Left renal pelvis (tissue), 4 donors: Measurements from ENCODE around the gene COL9A2. TPM values are rescaled to one million over a fixed set of nuclear protein-coding genes. Genes with fewer than 3 reads are reported as not detected.
"Not testable (repeated sequence)": the region's sequence is repeated elsewhere in the genome, so short reads cannot be mapped to it uniquely, and the experiment has no call there.

Experiments used
- DNase-seq, 4 donors: peaks; one replicate each; pipeline ENCODE4 v3.0.0-alpha.2; 2013; ENCODE audit warnings: low read depth in 4 of 4, low spot score in 3 of 4
- polyA plus RNA-seq, 4 donors: library from polyadenylated mRNA; unstranded; fragments of 120-200 nt; gene quantifications; one replicate each; pipeline ENCODE4 v1.2.1, GENCODE V29; 2013; ENCODE audit not compliant: insufficient read length in 4 of 4

Gene COL9A2
- polyA plus RNA-seq = 10 to 100 TPM; 10.7 to 35.6 (median 21.0) TPM

GRCh38 chr1:40316595-40317393 lies at the start of gene COL9A2:
COL9A2 (minus strand) TSS chr1:40317286; CDS start chr1:40317197, 89 bp downstream.
- no peak for DNase-seq

DNA sequence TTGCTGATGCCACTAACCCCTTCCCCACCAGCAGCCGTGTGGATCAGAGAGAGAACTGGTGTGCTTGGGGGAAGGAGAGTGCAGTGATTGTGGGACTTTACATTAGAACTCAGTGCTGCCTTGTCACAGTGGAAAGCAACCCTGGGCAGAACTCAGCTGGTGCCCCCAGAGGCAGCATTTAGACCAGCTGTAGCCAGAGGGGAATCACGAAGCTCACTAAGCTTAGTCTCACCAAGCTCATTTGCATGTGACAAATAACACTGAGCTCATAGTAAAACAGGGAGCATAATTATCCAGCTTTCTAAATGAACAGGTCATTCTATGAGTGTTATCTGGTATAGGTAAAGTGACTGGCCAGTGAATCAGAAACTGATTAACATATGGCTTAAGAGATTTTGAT lies 46.6 kb upstream of the COL9A2 start:
- DNase-seq = no peak

GRCh38 chr1:40362699-40363098 lies 45.6 kb upstream of the COL9A2 start:
- DNase-seq = no peak

DNA sequence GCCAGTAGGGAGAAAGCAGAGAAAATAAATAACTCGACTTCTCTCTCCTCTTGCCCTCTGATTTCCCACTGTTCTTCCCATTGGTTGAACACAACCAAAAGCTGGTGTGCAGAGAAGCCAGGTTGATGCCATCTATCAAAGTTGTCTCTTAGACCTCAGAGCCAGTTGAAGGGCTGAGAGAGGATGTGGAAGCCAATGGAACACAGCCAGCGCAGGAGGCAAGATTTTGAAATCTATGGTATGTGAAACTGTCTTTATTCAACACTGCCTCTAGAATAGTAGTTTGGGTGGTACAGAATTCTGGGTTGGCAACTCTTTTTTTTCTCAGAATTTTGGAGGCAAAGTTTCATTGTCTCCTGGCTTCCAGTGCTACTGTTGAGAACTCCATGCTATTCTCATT lies 45.1 kb upstream of the COL9A2 start:
- no peak for DNase-seq

DNA sequence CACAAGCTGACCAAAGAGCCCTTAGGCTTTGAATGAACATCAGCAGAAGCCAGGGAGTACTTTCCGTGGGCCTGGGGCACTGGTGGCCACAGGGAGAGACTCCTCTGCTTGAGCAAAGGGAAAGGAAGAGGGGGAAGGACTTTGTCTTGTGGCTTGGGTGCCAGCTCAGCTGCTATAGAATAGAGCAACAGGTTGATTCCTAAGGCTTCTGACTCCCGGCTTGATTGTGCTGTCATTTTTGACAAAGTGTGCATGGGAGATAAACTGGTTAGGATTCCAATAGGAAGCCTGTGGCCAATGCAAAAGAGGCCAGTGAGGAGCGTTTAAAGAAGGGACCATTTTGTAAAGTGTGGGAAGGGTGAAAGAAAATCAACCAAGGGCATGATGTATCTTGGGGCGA lies 44.6 kb upstream of the COL9A2 start:
- no peak for DNase-seq

DNA sequence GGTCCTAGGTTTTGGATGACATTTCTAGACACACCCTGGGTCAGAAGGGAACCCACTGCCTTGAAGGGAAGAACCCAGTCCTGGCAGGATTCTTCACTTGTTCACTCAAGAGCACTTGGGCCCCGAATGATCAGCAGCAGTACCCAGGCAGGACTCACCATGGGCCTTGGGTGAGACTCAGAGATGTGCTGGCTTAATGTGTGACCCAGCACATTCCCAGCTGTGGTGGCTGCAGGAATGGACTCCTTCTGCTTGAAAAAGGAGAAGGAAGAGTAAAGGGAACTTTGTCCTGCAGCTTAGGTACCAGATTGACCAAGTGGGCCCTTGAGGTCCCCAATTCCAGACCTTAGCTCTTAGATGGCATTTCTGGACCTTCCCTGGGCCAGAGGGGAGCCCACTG lies 44.1 kb upstream of the COL9A2 start:
- DNase-seq = no peak

- no peak for DNase-seq
These were observed 43.5 kb upstream of the COL9A2 start for GRCh38 chr1:40360631-40361030.

DNA sequence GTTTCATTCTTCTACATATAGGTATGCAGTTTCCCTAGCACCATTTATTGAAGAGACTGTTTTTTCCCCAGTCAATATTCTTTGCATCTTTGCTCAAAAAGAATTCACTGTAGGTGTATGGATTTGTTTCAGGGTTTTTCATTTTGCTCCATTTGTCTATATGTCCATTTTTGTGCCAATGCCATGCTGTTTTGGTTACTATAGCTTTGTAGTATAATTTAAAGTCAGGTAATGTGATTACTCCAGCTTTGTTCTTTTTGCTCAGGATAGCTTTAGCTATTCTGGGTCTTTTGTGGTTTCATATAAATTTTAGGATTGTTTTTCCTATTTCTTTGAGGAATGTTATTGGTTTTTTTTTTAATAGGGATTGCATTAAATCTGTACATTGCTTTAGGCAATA lies 40.5 kb upstream of the COL9A2 start:
- no peak for DNase-seq

DNA sequence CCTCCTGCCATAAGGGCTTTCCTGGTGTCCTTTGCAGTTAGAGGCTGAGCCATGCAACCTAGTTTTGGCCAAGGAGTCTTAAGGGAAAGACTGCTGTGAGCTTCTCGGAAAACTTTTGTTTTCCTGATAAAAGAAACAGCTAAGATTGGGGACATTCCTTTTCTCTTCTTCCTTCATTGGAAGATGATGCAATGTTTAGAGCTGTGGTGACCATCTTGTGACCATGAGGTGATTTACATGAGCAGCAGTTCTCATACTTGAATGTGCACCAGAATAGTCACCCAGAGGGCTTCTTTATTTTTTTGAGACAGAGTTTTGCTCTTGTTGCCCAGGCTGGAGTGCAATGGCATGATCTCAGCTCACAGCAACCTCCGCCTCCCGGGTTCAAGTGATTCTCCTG lies 36.0 kb upstream of the COL9A2 start:
- DNase-seq = no peak

GRCh38 chr1:40352126-40352525 lies 35.0 kb upstream of the COL9A2 start:
- no peak for DNase-seq

GRCh38 chr1:40351124-40351523 lies 34.0 kb upstream of the COL9A2 start:
- DNase-seq = no peak

GRCh38 chr1:40350391-40350790 lies 33.3 kb upstream of the COL9A2 start:
- DNase-seq = no peak

GRCh38 chr1:40344597-40344996 lies 27.5 kb upstream of the COL9A2 start:
- no peak for DNase-seq

- DNase-seq = not testable (repeated sequence)
These were observed 25.3 kb upstream of the COL9A2 start for GRCh38 chr1:40342381-40342717.

DNA sequence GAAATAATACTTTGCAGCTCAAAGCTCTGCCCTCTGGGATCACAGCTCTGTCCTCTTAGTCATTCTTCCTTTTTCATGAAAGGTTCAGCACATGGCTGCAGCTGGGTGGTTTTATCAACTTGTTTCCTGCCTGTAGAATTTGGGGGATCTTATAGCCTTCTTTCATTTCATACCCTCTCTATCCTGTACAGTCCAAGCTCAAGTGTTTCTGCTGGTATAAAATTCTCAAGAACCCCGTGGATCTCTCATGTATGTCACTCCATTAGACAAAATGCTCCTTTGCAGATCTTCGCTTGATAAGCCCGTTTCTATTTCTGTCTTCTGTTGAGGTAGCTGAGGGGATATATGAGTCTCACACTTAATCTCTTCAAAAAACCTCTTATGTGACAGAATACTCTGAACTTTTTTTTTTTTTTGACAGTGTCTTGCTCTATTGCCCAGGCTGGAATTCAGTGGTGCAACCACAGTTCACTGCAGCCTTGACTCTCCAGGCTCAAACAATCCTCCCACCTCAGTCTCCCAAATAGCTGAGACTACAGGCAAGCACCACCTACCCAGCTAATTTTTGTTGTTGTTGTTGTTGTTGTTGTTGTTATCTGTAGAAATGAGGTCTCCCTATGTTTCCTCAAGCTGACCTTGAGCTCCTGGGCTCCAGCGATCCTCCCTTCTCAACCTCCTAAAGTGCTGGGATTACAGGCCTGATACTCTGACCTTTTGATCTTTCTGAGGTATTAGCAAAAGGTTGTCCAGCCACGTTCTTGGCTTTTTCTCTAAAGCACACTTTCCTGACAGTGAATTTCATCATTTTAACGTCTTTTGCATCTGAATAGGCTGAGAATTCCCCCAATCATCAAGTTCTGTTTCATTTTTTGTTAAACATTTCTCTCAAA lies 24.6 kb upstream of the COL9A2 start:
- no peak for DNase-seq

- no peak for DNase-seq
These were observed 22.6 kb upstream of the COL9A2 start for GRCh38 chr1:40339420-40340323.

GRCh38 chr1:40338745-40339419 lies 21.8 kb upstream of the COL9A2 start:
- DNase-seq = peak; percentile 36 to 73 (median 56)

DNA sequence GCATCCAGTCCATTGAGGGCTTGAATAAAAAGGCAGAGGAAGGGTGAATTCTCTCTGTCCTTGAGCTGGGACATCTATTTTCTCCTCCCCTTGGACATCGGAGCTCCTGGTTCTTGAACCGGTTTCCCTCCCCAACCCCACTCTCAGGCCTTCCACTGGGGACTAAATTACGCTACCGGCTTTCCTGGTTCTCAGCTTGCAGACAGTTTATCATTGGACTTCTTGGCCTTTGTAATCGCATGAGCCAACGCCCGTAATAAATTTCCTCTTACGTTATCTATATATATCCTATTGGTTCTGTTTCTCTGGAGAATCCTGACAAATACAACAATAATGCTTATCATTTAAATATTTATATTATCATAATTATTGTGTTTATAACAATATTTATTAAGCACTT lies 20.4 kb upstream of the COL9A2 start:
- DNase-seq = no peak

DNA sequence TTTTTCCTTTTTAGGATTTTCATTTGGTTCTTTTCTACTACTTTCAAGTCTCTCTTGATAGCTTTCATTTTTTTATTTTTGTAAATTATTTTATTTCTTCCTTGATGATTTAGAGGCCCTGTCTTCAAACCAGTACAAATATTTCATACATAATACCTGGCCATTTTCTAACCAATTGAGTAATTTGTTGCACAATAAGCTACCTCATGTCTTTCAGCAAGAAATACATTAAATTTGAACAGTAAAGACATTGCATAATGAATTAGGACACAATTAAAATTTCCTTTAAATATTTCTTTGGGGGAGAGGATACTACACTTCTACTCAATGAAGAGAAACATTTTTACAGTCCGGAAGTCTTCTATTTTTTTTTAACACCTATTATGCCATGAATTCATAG lies 15.6 kb upstream of the COL9A2 start:
- DNase-seq = no peak

DNA sequence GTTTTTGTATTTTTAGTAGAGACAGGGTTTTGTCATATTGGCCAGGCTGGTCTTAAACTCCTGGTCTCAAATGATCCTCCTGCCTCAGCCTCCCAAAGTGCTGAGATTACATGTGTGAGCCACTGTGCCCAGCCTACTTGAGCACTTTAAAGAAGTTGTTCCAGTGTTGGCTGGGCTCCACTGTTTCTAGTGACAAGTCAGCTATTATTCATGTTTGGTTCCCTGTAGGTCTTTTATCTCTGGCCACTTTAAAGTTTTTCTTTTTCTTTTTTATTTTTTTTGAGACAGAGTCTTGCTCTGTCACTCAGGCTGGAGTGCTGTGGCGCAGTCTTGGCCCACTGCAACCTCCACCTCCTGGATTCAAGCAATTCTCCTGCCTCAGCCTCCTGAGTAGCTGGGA lies 14.3 kb upstream of the COL9A2 start:
- DNase-seq = not testable (repeated sequence)
